Ovary (tissue), 9 donors: ENCODE data around the gene ALX4. TPM values are rescaled to one million over a fixed set of nuclear protein-coding genes. Genes with fewer than 3 reads are reported as not detected.

Experiments
- DNase-seq, 5 donors: peaks; one replicate each; pipeline ENCODE4 v3.0.0-alpha.2; 2019 to 2020
- H3K27ac ChIP-seq, 2 donors: fragments of 200-600 bp; one replicate each; pipeline versions ENCODE4 v1.5.1 to v1.8.0; 2019 to 2022
- H3K27me3 ChIP-seq: fragments of 200-600 bp; one replicate; pipeline ENCODE4 v1.8.0; 2022
- H3K36me3 ChIP-seq: fragments of 200-600 bp; sonication (generic); one replicate; pipeline ENCODE4 v1.5.1; 2019
- H3K4me1 ChIP-seq: one replicate; pipeline ENCODE4 v1.8.1; 2013; ENCODE audit warnings: mild to moderate bottlenecking, moderate library complexity; ENCODE audit not compliant: insufficient read depth
- H3K4me3 ChIP-seq: fragments of 200-600 bp; sonication (generic); one replicate; pipeline ENCODE4 v1.5.1; 2017
- H3K9me3 ChIP-seq, 2 donors: fragments of 200-600 bp in 1 of 2; sonication (generic) in 1 of 2; one replicate each; pipeline versions ENCODE4 v1.5.1 to v1.8.1; 2013 to 2019; ENCODE audit warnings: mild to moderate bottlenecking in 1 of 2, moderate library complexity in 1 of 2
- EP300 ChIP-seq: sonication (generic); formaldehyde crosslinking; IDR thresholded peaks from one replicate; pipeline ENCODE4 v1.6.1; 2017; ENCODE audit warnings: antibody characterized with exemption
- POLR2A ChIP-seq: fragments of 450-650 bp; IDR thresholded peaks from one replicate; pipeline ENCODE4 v1.6.1; 2017; ENCODE audit warnings: antibody characterized with exemption, mild to moderate bottlenecking, moderate library complexity
- WGBS, 3 donors: extraction: QIAGEN DNeasy Blood & Tissue Kit in 1 of 3; methylation state at CpG; one replicate each; pipeline versions ENCODE4 v1.1.5 to v1.1.7; 2013 to 2017; 5-methylcytosine and 5-hydroxymethylcytosine counted together
- intact Hi-C, 4 donors: fragments of 100-400 bp; cut with DNase I; formaldehyde crosslinking; loops; one replicate each; pipeline versions ENCODE4 v1.11.0 to v1.15.1; 2022 to 2023
- polyA plus RNA-seq, 2 donors: library from polyadenylated mRNA; stranded (reverse); fragments of 200-250 nt in 1 of 2; fragments of 350-450 nt in 1 of 2; fragmentation: Illumina TruSeq in 1 of 2; extraction: RNeasy Lipid Tissue Mini Kit (QIAGEN cat#74804) in 1 of 2; gene quantifications; one replicate each; pipeline ENCODE4 v1.2.3, GENCODE V29; 2013 to 2014
- total RNA-seq, 7 donors: library from RNA; depleted of rRNA in 2 of 7; stranded (reverse); fragments of >200 nt in 2 of 7; fragmentation: NEBNext Ultra II Directional in 3 of 7; extraction: Animal tissue kit (Norgen Biotek cat#: 25700) in 3 of 7; gene quantifications; one replicate each; pipeline versions ENCODE4 v1.1.0 to v1.2.4, GENCODE V29; 2016 to 2023
- TF ChIP-seq, protein P1 (sequence below), 3 donors: fragments of 450-650 bp in 2 of 3; fragments of 200-600 bp in 1 of 3; IDR thresholded peaks; one replicate each; pipeline versions ENCODE4 v1.5.1 to v1.8.0; 2016 to 2022; ENCODE audit warnings: antibody characterized with exemption in 3 of 3, mild to moderate bottlenecking in 1 of 3
- donor health status: DM: no; HTN: no; CAD: no; lungs with moderate emphysema.
- donor health status: DM: no; HTN: no; CAD: no.
- donor health status: Bipolar disorder and iron deficiency.
- donor health status: DM: yes; HTN: yes; CAD: no.
- donor health status: DM: no; HTN: no; CAD: no.
- donor health status: DM: yes; HTN: yes; CAD: no.

Gene ALX4
- total and polyA plus RNA-seq, 9 donors, result 0.01 to 0.18 (median 0.05) TPM; not detected in 4

DNA sequence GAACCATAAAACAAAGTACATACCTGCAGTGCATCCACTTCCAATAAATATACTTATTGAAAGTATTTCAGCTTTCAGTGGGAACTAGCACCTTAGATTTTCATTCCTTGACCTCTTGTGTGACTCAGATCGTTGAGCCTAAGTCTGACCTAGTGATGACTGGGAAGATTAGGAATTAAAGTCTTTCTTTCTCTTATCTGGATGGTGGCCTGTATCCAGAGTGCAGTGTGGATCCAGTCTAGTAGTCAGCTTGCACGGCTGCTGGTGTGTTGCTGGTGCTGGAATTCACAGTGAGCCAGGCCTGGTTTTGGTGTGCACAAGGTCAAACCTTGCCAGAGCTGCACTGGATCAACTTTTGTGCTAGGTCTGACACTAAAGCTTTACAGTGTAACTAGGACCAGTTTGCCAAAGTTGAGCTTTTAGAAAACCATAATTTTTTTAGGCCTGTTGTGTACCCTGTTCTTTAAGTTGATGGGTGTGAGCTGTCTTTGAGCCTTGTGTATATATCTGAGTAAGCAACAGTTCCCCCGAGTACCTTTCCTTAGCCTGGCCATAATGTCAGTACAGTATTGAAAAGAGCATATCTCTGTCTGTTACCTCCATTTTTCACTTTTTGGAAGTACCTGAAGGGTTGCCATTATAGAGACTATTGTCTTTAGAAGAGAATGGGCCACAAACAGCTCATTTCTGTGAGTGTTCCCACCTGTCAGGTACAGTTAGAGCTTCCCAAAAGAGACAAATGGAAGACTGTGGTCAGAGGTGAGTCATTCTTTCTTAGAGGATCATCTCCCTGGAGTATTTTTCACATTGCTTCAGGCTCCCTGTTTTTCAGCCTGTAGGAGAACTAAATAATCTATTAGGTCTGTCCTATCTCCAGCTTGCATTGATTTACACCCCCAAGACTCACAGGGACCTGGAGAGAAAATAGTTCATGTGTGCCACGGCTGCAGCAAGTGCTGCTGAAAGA is 89.8 kb downstream of the ALX4 start:
- no peaks in the 10 kb centered on the region for H3K36me3 ChIP-seq
- 68 to 80% (median 71%) methylated on average over 4 of the region's 4 CpGs for WGBS, 3 donors
- intact Hi-C loops, result no loop called here
- TF ChIP-seq EP300 (no peak), POLR2A (no peak)
- no peak overlapping the region for H3K27ac ChIP-seq
- H3K9me3 ChIP-seq, result no peaks in the 10 kb centered on the region
- H3K4me1 ChIP-seq, result no peaks in the 10 kb centered on the region
- DNase-seq, result no peak
- no peaks in the 10 kb centered on the region for H3K27me3 ChIP-seq
- H3K4me3 ChIP-seq, result no peak overlapping the region

DNA sequence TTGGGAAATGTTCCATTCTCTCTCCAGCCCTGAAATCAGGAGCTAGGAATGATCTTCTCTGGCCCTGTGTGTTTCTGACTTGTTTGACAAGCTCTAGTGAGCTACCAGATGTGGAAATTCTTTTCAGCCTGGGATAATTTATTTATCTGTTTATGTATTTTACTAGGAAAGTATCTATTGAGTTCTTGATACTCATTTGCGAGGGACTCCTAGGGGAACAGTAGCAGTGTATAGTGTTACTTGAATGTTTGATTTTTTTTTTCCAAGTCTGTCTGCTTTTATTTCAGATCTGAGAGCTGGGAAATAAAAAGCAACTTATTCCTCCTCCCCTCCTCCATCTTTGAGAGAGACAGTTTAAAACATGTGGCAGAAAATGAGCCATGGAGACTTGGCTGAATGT is 92.5 kb downstream of the ALX4 start:
- Histone ChIP-seq H3K27me3 (no peaks in the 10 kb centered on the region), H3K9me3 (no peaks in the 10 kb centered on the region), H3K4me3 (no peak overlapping the region), H3K36me3 (no peaks in the 10 kb centered on the region), H3K4me1 (no peaks in the 10 kb centered on the region), H3K27ac (no peak overlapping the region)
- WGBS, 3 donors, result 49 to 61% (median 52%) methylated on average over 1 of the region's 1 CpG
- intact Hi-C loops, result no loop called here
- no peak for DNase-seq
- TF ChIP-seq, protein P1, sequence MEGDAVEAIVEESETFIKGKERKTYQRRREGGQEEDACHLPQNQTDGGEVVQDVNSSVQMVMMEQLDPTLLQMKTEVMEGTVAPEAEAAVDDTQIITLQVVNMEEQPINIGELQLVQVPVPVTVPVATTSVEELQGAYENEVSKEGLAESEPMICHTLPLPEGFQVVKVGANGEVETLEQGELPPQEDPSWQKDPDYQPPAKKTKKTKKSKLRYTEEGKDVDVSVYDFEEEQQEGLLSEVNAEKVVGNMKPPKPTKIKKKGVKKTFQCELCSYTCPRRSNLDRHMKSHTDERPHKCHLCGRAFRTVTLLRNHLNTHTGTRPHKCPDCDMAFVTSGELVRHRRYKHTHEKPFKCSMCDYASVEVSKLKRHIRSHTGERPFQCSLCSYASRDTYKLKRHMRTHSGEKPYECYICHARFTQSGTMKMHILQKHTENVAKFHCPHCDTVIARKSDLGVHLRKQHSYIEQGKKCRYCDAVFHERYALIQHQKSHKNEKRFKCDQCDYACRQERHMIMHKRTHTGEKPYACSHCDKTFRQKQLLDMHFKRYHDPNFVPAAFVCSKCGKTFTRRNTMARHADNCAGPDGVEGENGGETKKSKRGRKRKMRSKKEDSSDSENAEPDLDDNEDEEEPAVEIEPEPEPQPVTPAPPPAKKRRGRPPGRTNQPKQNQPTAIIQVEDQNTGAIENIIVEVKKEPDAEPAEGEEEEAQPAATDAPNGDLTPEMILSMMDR (IDR thresholded peaks at IDR 0.05), result no peak

DNA sequence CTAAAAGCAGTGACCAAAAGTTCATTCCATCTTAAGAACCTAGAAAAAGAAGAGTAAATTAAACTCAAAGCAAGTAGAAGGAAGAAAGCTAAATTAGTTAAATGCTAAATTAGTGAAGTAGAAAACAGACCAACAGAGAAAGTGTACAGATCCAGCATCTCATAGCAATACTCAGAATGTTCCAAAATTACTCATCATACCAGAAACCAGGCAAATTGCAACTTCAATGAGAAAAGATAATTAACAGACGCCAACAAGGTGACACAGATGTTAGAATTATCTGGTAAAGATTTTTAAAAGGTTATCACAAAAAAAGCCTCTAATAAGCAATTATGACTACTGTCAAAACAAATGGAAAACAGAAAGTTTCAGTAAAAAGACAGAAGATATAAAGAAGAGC is 96.8 kb downstream of the ALX4 start:
- 94 to 96% (median 96%) methylated on average over 1 of the region's 1 CpG for WGBS, 3 donors
- Histone ChIP-seq H3K27me3 (no peaks in the 10 kb centered on the region), H3K4me1 (no peaks in the 10 kb centered on the region), H3K27ac (no peak overlapping the region), H3K4me3 (no peak overlapping the region), H3K9me3 (no peaks in the 10 kb centered on the region), H3K36me3 (no peaks in the 10 kb centered on the region)
- no peak for TF ChIP-seq EP300
- no peak for TF ChIP-seq POLR2A
- TF ChIP-seq, protein P1 (IDR thresholded peaks at IDR 0.05), result no peak
- DNase-seq, result no peak
- intact Hi-C loops, result no loop called here

DNA sequence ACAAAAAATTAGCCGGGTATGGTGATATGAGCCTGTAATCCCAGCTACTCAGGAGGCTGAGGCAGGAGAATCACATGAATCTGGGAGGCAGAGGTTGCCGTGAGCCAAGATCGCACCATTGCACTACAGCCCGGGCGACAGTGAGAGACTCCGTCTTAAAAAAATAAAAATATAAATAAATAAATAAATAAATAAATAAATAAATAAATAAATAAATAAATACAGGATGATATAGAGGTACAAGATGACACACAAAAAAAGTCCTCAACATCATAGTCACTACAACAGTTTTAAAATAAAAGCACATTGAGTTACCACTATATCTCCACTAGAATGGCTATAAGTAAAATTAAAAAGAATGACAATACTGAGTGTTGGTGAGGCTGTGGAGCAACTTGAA is 97.8 kb downstream of the ALX4 start:
- intact Hi-C loops, result no loop called here
- Histone ChIP-seq H3K9me3 (no peaks in the 10 kb centered on the region), H3K4me1 (no peaks in the 10 kb centered on the region), H3K27me3 (no peaks in the 10 kb centered on the region), H3K27ac (no peak overlapping the region), H3K4me3 (no peak overlapping the region), H3K36me3 (no peaks in the 10 kb centered on the region)
- WGBS, 3 donors, result 96 to 98% (median 98%) methylated on average over 6 of the region's 6 CpGs
- DNase-seq, result no peak
- TF ChIP-seq POLR2A (no peak), EP300 (no peak)
- TF ChIP-seq, protein P1 (IDR thresholded peaks at IDR 0.05), result no peak

Other genes starting within 250 kb of the ALX4 start
- 10 to 100 TPM; 11.2 to 32.4 (median 26.4) TPM for gene ACCS, start 243.9 kb downstream of the ALX4 start, total RNA-seq
- 10 to 100 TPM; 21.4 to 39.8 TPM for gene ACCS, start 243.9 kb downstream of the ALX4 start, polyA plus RNA-seq
- gene EXT2, start 214.5 kb downstream of the ALX4 start, total RNA-seq, result 10 to 100 TPM; 42.6 to 65.8 (median 47.1) TPM
- 10 to 100 TPM; 38.0 to 88.8 TPM for gene EXT2, start 214.5 kb downstream of the ALX4 start, polyA plus RNA-seq